Gastroesophageal sphincter (tissue), 3 donors: ENCODE measurements around the gene SNAI1.

ENCODE experiments used
- EP300 ChIP-seq: sonication (generic); formaldehyde crosslinking; IDR thresholded peaks from one replicate; pipeline ENCODE4 v1.6.1; 2017; ENCODE audit warnings: antibody characterized with exemption, mild to moderate bottlenecking
- POLR2A ChIP-seq, 2 donors: fragments of 450-650 bp; IDR thresholded peaks; one replicate each; pipeline ENCODE4 v1.6.1; 2017; ENCODE audit warnings: antibody characterized with exemption in 2 of 2, mild to moderate bottlenecking in 2 of 2, moderate library complexity in 1 of 2
- POLR2AphosphoS5 ChIP-seq: sonication (generic); formaldehyde crosslinking; IDR thresholded peaks from one replicate; pipeline ENCODE4 v1.6.1; 2017; ENCODE audit warnings: antibody characterized with exemption
- TF ChIP-seq, protein P1 (sequence below), 4 experiments: fragments of 200-600 bp in 2 of 4; fragments of 450-650 bp in 2 of 4; sonication (generic) in 1 of 4; IDR thresholded peaks; one replicate each; pipeline ENCODE4 v1.5.1; 2017 to 2019; ENCODE audit warnings: antibody characterized with exemption in 4 of 4, mild to moderate bottlenecking in 2 of 4, moderate library complexity in 2 of 4

DNA sequence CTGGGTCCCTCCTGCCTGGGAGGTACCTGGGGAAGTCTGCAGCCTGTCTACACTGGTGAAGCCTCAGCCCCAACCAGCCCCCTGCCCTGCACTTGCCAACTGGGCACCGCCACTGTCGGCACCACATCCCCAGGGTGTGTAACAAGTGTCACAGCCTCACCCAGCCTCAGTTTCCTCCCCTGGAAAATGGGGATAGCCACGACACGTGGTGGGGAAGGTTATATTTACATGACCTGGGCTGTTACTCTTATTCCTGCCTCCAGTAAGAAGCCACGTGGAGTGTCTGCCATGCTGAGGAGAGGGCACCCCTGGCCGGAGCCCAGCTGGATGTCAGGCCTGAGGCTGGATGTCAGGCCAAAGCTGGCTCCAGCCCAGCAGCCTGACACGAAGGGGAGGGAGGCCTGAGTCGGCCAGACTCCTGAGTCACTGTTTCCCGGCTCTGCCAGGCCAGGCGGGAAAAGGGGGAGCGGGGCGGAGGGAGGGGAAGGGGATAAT, 44.9 kb downstream of the SNAI1 start:
- TF ChIP-seq, protein P1, sequence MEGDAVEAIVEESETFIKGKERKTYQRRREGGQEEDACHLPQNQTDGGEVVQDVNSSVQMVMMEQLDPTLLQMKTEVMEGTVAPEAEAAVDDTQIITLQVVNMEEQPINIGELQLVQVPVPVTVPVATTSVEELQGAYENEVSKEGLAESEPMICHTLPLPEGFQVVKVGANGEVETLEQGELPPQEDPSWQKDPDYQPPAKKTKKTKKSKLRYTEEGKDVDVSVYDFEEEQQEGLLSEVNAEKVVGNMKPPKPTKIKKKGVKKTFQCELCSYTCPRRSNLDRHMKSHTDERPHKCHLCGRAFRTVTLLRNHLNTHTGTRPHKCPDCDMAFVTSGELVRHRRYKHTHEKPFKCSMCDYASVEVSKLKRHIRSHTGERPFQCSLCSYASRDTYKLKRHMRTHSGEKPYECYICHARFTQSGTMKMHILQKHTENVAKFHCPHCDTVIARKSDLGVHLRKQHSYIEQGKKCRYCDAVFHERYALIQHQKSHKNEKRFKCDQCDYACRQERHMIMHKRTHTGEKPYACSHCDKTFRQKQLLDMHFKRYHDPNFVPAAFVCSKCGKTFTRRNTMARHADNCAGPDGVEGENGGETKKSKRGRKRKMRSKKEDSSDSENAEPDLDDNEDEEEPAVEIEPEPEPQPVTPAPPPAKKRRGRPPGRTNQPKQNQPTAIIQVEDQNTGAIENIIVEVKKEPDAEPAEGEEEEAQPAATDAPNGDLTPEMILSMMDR (IDR thresholded peaks at IDR 0.05): no peak
- no peak for TF ChIP-seq EP300
- peak; percentile 88 for TF ChIP-seq POLR2AphosphoS5
- TF ChIP-seq POLR2A (IDR thresholded peaks at IDR 0.05): no peak
